Neuronal stem cell (in vitro differentiated cells): ENCODE data around the gene RFPL4A.

Experiments used
- DNase-seq: peaks from one replicate; pipeline ENCODE4 v3.0.0-alpha.2; 2013; ENCODE audit warnings: low spot score
- H2AFZ ChIP-seq: one replicate; pipeline ENCODE4 v1.6.1; 2013; ENCODE audit warnings: mild to moderate bottlenecking, low read length, inconsistent platforms
- H2AK5ac ChIP-seq: 2 replicates; pipeline ENCODE4 v1.6.1; 2013; ENCODE audit warnings: low read depth, mild to moderate bottlenecking, inconsistent platforms, low read length, moderate library complexity, mixed read lengths
- H2BK120ac ChIP-seq: 2 replicates; pipeline ENCODE4 v1.6.1; 2013; ENCODE audit warnings: low read depth, mild to moderate bottlenecking, inconsistent platforms, low read length, moderate library complexity, mixed read lengths
- H2BK12ac ChIP-seq: one replicate; pipeline ENCODE4 v1.6.1; 2013; ENCODE audit warnings: low read length, inconsistent platforms
- H2BK15ac ChIP-seq: 2 replicates; pipeline ENCODE4 v1.6.1; 2013; ENCODE audit warnings: mild to moderate bottlenecking, low read length, inconsistent platforms, mixed read lengths
- H2BK5ac ChIP-seq: one replicate; pipeline ENCODE4 v1.6.1; 2013; ENCODE audit warnings: inconsistent platforms, mild to moderate bottlenecking, low read length, moderate library complexity
- H3K14ac ChIP-seq: one replicate; pipeline ENCODE4 v1.6.1; 2013; ENCODE audit warnings: low read length, inconsistent platforms
- H3K18ac ChIP-seq: 2 replicates; pipeline ENCODE4 v1.6.1; 2013; ENCODE audit warnings: low read length, inconsistent platforms
- H3K23ac ChIP-seq: 2 replicates; pipeline ENCODE4 v1.6.1; 2013; ENCODE audit warnings: low read depth, mild to moderate bottlenecking, mixed read lengths, low read length, inconsistent platforms; ENCODE audit not compliant: poor library complexity
- H3K27ac ChIP-seq: replicated peaks from 3 replicates; pipeline ENCODE4 v1.5.1; 2013; ENCODE audit warnings: low read length, inconsistent platforms
- H3K27me3 ChIP-seq, 3 experiments: 2 replicates each; pipeline ENCODE4 v1.6.1; 2013; ENCODE audit warnings: low read length in 3 of 3, mild to moderate bottlenecking in 2 of 3, inconsistent platforms in 1 of 3, low read depth in 1 of 3, mixed read lengths in 1 of 3, moderate library complexity in 1 of 3; ENCODE audit not compliant: control insufficient read depth in 3 of 3, insufficient read depth in 3 of 3
- H3K36me3 ChIP-seq, 2 donors: replicated peaks in 1 of 2; 2 replicates each; pipeline ENCODE4 v1.6.1; 2013; ENCODE audit warnings: low read length in 2 of 2; ENCODE audit not compliant: control insufficient read depth in 2 of 2, insufficient read depth in 2 of 2
- H3K4ac ChIP-seq: 2 replicates; pipeline ENCODE4 v1.6.1; 2013; ENCODE audit warnings: inconsistent platforms, mild to moderate bottlenecking, low read length, moderate library complexity
- H3K4me1 ChIP-seq, 2 donors: 1 replicate in 1 of 2; 2 replicates in 1 of 2; pipeline ENCODE4 v1.6.1; 2013; ENCODE audit warnings: low read length in 2 of 2, low read depth in 1 of 2; ENCODE audit not compliant: control insufficient read depth in 2 of 2, insufficient read depth in 1 of 2
- H3K4me2 ChIP-seq: one replicate; pipeline ENCODE4 v1.6.1; 2013; ENCODE audit warnings: mild to moderate bottlenecking, low read length, inconsistent platforms; ENCODE audit not compliant: insufficient read depth, poor library complexity, severe bottlenecking
- H3K4me3 ChIP-seq, 2 donors: 2 replicates each; pipeline ENCODE4 v1.5.1; 2013; ENCODE audit warnings: low read length in 2 of 2, mild to moderate bottlenecking in 2 of 2, inconsistent platforms in 1 of 2, moderate library complexity in 1 of 2
- H3K79me1 ChIP-seq: one replicate; pipeline ENCODE4 v1.6.1; 2013; ENCODE audit warnings: low read depth, mild to moderate bottlenecking, inconsistent platforms, low read length, moderate library complexity
- H3K9ac ChIP-seq: one replicate; pipeline ENCODE4 v1.6.1; 2013; ENCODE audit warnings: mild to moderate bottlenecking, low read depth, low read length, inconsistent platforms; ENCODE audit not compliant: poor library complexity
- H3K9me3 ChIP-seq, 2 donors: replicated peaks in 1 of 2; 2 replicates each; pipeline versions ENCODE3 to v1.6.1; 2013; ENCODE audit warnings: low read length in 2 of 2, mild to moderate bottlenecking in 2 of 2, inconsistent platforms in 1 of 2, low read depth in 1 of 2, mixed read lengths in 1 of 2, moderate library complexity in 1 of 2; ENCODE audit not compliant: control insufficient read depth in 2 of 2, insufficient read depth in 1 of 2
- H4K8ac ChIP-seq: one replicate; pipeline ENCODE4 v1.6.1; 2013; ENCODE audit warnings: low read depth, mild to moderate bottlenecking, inconsistent platforms, low read length, moderate library complexity
- H4K91ac ChIP-seq: one replicate; pipeline ENCODE4 v1.6.1; 2013; ENCODE audit warnings: low read length, low read depth, mild to moderate bottlenecking, inconsistent platforms; ENCODE audit not compliant: poor library complexity
- WGBS, 2 donors: extraction: QIAGEN DNeasy Blood & Tissue Kit; methylation state at CpG; one replicate each; pipeline ENCODE4 v1.1.7; 2013; ENCODE audit warnings: missing lambda C conversion rate in 2 of 2, mixed read lengths in 1 of 2; ENCODE audit not compliant: insufficient read length in 2 of 2, insufficient replicate concordance in 1 of 2; ENCODE audit errors: extremely low coverage in 2 of 2; 5-methylcytosine and 5-hydroxymethylcytosine counted together

Gene RFPL4A

DNA sequence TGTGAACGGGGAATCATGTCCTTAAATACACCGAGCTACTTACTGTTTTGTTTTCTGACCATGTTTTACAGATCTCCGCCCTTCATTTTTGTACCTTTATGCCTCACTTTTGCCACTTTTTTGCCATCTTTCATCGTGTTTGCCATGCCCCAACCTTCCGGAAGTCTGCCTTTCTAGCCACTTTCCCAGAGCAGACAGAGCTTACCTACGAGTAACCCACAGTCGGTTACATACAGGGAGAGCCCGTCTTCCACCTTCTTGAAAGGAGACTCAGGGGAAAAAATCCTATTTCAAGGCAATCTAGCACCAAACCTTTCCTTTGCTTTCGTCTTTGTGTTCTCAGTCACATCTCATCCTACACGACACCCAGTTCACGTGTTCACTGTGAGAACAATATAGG is 36.1 kb downstream of the RFPL4A start:
- Histone ChIP-seq H3K18ac (no peak overlapping the region), H4K91ac (no peak overlapping the region), H3K4me3 (no peak overlapping the region), H4K8ac (no peak overlapping the region), H3K14ac (no peak overlapping the region), H3K9ac (no peak overlapping the region), H3K36me3 (no peaks in the 10 kb centered on the region), H2AFZ (no peak overlapping the region), H3K79me1 (no peaks in the 10 kb centered on the region), H3K23ac (no peak overlapping the region), H3K27ac (no peak overlapping the region), H3K4ac (no peak overlapping the region), H2BK12ac (no peak overlapping the region), H3K27me3 (no peaks in the 10 kb centered on the region), H3K9me3 (peaks cover 0 to 27% of the 10 kb centered on the region in 2 donors), H2BK15ac (no peak overlapping the region), H2BK120ac (no peak overlapping the region), H2AK5ac (no peak overlapping the region), H3K4me1 (no peaks in the 10 kb centered on the region), H2BK5ac (no peak overlapping the region), H3K4me2 (no peak overlapping the region)
- WGBS, 2 donors: no CpG with 5 or more reads among the region's 11 CpGs
- no peak for DNase-seq

DNA sequence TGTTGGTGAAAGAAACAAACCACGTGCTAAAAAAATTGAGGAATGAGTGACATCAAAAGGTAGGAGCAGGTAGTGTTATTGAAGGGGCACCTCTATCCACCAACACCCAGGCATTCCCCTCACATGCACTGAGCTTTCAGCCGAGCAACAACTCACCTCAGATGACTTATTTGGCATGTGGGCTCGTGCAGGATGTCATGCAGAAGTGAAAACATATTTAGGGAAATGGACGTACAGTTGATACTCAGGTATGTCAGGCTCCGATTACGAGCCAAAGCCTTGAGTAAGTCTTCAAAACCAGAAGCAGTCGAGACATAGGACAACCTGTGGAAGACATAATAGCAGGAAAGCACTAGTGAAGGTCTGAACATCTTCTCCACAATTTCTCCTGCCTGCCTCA is 42.5 kb downstream of the RFPL4A start:
- no peak overlapping the region for H3K27ac ChIP-seq
- no peaks in the 10 kb centered on the region for H3K4me1 ChIP-seq
- no peak for DNase-seq
- no peak overlapping the region for H2BK15ac ChIP-seq
- no peak overlapping the region for H2AK5ac ChIP-seq
- no peak overlapping the region for H2BK120ac ChIP-seq
- no peaks in the 10 kb centered on the region for H3K79me1 ChIP-seq
- H3K9me3 ChIP-seq: peaks cover 0 to 23% of the 10 kb centered on the region in 2 donors
- no peak overlapping the region for H3K18ac ChIP-seq
- H4K91ac ChIP-seq: no peak overlapping the region
- H2BK12ac ChIP-seq: no peak overlapping the region
- no peak overlapping the region for H3K9ac ChIP-seq
- no peaks in the 10 kb centered on the region for H3K36me3 ChIP-seq
- peaks cover 0 to 3% (median 0%) of the 10 kb centered on the region in 3 experiments for H3K27me3 ChIP-seq
- H2AFZ ChIP-seq: no peak overlapping the region
- no peak overlapping the region for H3K14ac ChIP-seq
- WGBS, 2 donors: no CpG with 5 or more reads among the region's 7 CpGs
- no peak overlapping the region for H3K4ac ChIP-seq
- no peak overlapping the region for H3K4me3 ChIP-seq
- H4K8ac ChIP-seq: no peak overlapping the region
- H3K23ac ChIP-seq: no peak overlapping the region
- H2BK5ac ChIP-seq: no peak overlapping the region
- no peak overlapping the region for H3K4me2 ChIP-seq

DNA sequence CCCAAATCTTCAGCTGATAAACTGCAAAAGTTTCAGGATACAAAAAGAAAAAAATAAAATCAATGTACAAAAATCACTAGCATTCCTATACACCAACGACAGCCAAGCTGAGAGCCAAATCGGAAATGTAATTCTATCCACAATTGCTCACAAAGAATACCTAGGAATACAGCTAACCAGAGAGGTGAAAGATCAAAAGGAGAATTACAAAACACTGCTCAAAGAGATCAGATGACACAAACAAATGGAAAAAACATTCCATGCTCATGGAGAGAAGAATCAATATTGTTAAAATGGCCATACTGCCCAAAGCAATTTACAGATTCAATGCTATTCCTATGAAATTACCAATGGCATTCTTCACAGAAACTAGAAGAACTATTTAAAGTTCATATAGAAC is 43.4 kb downstream of the RFPL4A start:
- no peak overlapping the region for H3K4me3 ChIP-seq
- peaks cover 0 to 27% of the 10 kb centered on the region in 2 donors for H3K9me3 ChIP-seq
- H3K18ac ChIP-seq: no peak overlapping the region
- no peak overlapping the region for H3K4ac ChIP-seq
- no peak overlapping the region for H3K23ac ChIP-seq
- no peak overlapping the region for H3K27ac ChIP-seq
- DNase-seq: no peak
- no peaks in the 10 kb centered on the region for H3K4me1 ChIP-seq
- no peaks in the 10 kb centered on the region for H3K79me1 ChIP-seq
- H3K36me3 ChIP-seq: no peaks in the 10 kb centered on the region
- no peak overlapping the region for H2AK5ac ChIP-seq
- no peak overlapping the region for H4K91ac ChIP-seq
- no CpG with 5 or more reads among the region's 2 CpGs for WGBS, 2 donors
- no peak overlapping the region for H3K9ac ChIP-seq
- no peak overlapping the region for H2BK15ac ChIP-seq
- H3K27me3 ChIP-seq: peaks cover 0 to 5% (median 0%) of the 10 kb centered on the region in 3 experiments
- no peak overlapping the region for H4K8ac ChIP-seq
- no peak overlapping the region for H2BK12ac ChIP-seq
- no peak overlapping the region for H2AFZ ChIP-seq
- H3K4me2 ChIP-seq: no peak overlapping the region
- no peak overlapping the region for H2BK5ac ChIP-seq
- no peak overlapping the region for H2BK120ac ChIP-seq
- no peak overlapping the region for H3K14ac ChIP-seq

DNA sequence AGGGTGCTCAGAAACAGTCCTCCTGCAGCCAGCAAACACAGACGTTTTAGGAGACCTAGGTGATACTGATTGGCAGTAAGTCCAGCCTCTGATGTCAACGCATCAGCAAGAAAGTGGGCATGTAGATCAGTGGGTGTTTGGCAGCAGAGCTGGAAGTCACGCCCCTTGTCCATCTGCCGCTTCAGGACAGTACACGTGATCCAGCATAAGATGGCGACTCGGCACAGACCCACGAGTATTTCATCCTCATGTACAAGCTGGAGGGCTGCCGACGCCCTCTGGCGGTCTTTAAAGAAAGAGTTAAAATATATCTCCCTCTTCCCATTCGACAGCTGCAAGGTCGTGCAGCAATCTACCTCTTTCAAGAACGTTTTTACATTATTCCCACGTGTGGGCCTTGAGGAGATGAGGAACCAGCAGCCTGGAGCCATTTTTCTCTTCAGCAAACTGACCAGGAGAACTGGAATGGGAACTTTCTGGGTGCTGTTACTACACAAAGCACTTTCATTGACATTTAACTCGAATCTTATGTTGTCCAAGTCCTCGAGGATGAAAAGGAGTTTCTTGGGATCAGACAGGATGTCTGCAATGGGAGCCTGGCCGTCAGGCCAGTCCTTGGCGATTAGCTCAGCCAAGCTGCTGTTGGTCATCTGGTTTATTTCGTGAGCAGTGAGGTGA is 50.6 kb downstream of the RFPL4A start:
- Histone ChIP-seq H3K27ac (no peak overlapping the region), H3K23ac (no peak overlapping the region), H2BK5ac (no peak overlapping the region), H3K27me3 (peaks cover 0 to 5% (median 2%) of the 10 kb centered on the region in 3 experiments), H3K9ac (no peak overlapping the region), H3K14ac (no peak overlapping the region), H4K91ac (no peak overlapping the region), H3K4ac (no peak overlapping the region), H3K79me1 (no peaks in the 10 kb centered on the region), H3K4me2 (no peak overlapping the region), H4K8ac (no peak overlapping the region), H3K9me3 (peaks cover 0 to 36% of the 10 kb centered on the region in 2 donors), H2AK5ac (no peak overlapping the region), H2BK15ac (no peak overlapping the region), H2BK12ac (no peak overlapping the region), H3K4me3 (no peak overlapping the region), H3K4me1 (no peaks in the 10 kb centered on the region), H3K18ac (no peak overlapping the region), H2BK120ac (no peak overlapping the region), H3K36me3 (no peaks in the 10 kb centered on the region), H2AFZ (peak overlapping the region; percentile 78)
- DNase-seq: no peak
- WGBS, 2 donors: no CpG with 5 or more reads among the region's 20 CpGs
